ENCODE results near the gene SSR2.
A peak's percentile ranks its signal among the peaks of the same experiment; 100 is the strongest.
"Not testable (repeated sequence)": the region's sequence is repeated elsewhere in the genome, so short reads cannot be mapped to it uniquely, and the experiment has no call there.

Gene SSR2

GRCh38 chr1:156048663-156049258 is 28.0 kb upstream of the SSR2 start:
- no peak overlapping the region for H3K27ac ChIP-seq (ENCODE audit: low read depth, low read length)
- H3K9ac ChIP-seq (ENCODE audit: low read length in 5 of 5) = no peak overlapping the region
- no peaks in the 10 kb centered on the region for H3K27me3 ChIP-seq (ENCODE audit: control insufficient read depth in 5 of 5, insufficient read depth in 4 of 5, low read length in 5 of 5)
- H3K4me1 ChIP-seq (ENCODE audit: control insufficient read depth in 5 of 5, insufficient read depth in 5 of 5, low read length in 5 of 5) = peaks cover 0 to 18% (median 9%) of the 10 kb centered on the region in 5 donors
- no peaks in the 10 kb centered on the region for H3K9me3 ChIP-seq (ENCODE audit: control insufficient read depth in 5 of 5, low read length in 5 of 5)
- H3K4me3 ChIP-seq (ENCODE audit: low read depth in 1 of 5, low read length in 5 of 5) = no peak overlapping the region
- peaks cover 5 to 41% (median 26%) of the 10 kb centered on the region in 5 donors for H3K36me3 ChIP-seq (ENCODE audit: control insufficient read depth in 5 of 5, insufficient read depth in 5 of 5, low read length in 5 of 5)

GRCh38 chr1:156045076-156045475 is 24.3 kb upstream of the SSR2 start:
- no peaks in the 10 kb centered on the region for H3K27me3 ChIP-seq (ENCODE audit: control insufficient read depth in 5 of 5, insufficient read depth in 4 of 5, low read length in 5 of 5)

GRCh38 chr1:156042828-156043227 is 22.1 kb upstream of the SSR2 start:
- H3K9me3 ChIP-seq (ENCODE audit: control insufficient read depth in 5 of 5, low read length in 5 of 5) = no peaks in the 10 kb centered on the region
- peaks cover 6 to 53% (median 38%) of the 10 kb centered on the region in 5 donors for H3K36me3 ChIP-seq (ENCODE audit: control insufficient read depth in 5 of 5, insufficient read depth in 5 of 5, low read length in 5 of 5)
- H3K4me1 ChIP-seq (ENCODE audit: control insufficient read depth in 5 of 5, insufficient read depth in 5 of 5, low read length in 5 of 5) = no peaks in the 10 kb centered on the region
- H3K4me3 ChIP-seq (ENCODE audit: low read depth in 1 of 5, low read length in 5 of 5) = no peak overlapping the region
- H3K27me3 ChIP-seq (ENCODE audit: control insufficient read depth in 5 of 5, insufficient read depth in 4 of 5, low read length in 5 of 5) = no peaks in the 10 kb centered on the region
- no peak overlapping the region for H3K27ac ChIP-seq (ENCODE audit: low read depth, low read length)
- no peak overlapping the region for H3K9ac ChIP-seq (ENCODE audit: low read length in 5 of 5)

More at GRCh38 chr1:156045076-156045475, 24.3 kb upstream of the SSR2 start:
- H3K36me3 ChIP-seq (ENCODE audit: control insufficient read depth in 5 of 5, insufficient read depth in 5 of 5, low read length in 5 of 5) = peaks cover 8 to 60% (median 53%) of the 10 kb centered on the region in 5 donors
- no peaks in the 10 kb centered on the region for H3K9me3 ChIP-seq (ENCODE audit: control insufficient read depth in 5 of 5, low read length in 5 of 5)
- no peak overlapping the region for H3K9ac ChIP-seq (ENCODE audit: low read length in 5 of 5)
- no peak overlapping the region for H3K4me3 ChIP-seq (ENCODE audit: low read depth in 1 of 5, low read length in 5 of 5)
- peaks cover 0 to 8% (median 0%) of the 10 kb centered on the region in 5 donors for H3K4me1 ChIP-seq (ENCODE audit: control insufficient read depth in 5 of 5, insufficient read depth in 5 of 5, low read length in 5 of 5)
- H3K27ac ChIP-seq (ENCODE audit: low read depth, low read length) = no peak overlapping the region

GRCh38 chr1:156034991-156035390 is 14.2 kb upstream of the SSR2 start:
- H3K4me3 ChIP-seq (ENCODE audit: low read depth in 1 of 5, low read length in 5 of 5); H3K9me3 ChIP-seq (ENCODE audit: control insufficient read depth in 5 of 5, low read length in 5 of 5); H3K27me3 ChIP-seq (ENCODE audit: control insufficient read depth in 5 of 5, insufficient read depth in 4 of 5, low read length in 5 of 5); H3K9ac ChIP-seq (ENCODE audit: low read length in 5 of 5); H3K4me1 ChIP-seq (ENCODE audit: control insufficient read depth in 5 of 5, insufficient read depth in 5 of 5, low read length in 5 of 5); H3K27ac ChIP-seq (ENCODE audit: low read depth, low read length): not testable (repeated sequence)
- H3K36me3 ChIP-seq (ENCODE audit: control insufficient read depth in 5 of 5, insufficient read depth in 5 of 5, low read length in 5 of 5) = peaks cover 3 to 30% (median 8%) of the 10 kb centered on the region in 5 donors

GRCh38 chr1:156033011-156033410 is 12.3 kb upstream of the SSR2 start:
- H3K36me3 ChIP-seq (ENCODE audit: control insufficient read depth in 5 of 5, insufficient read depth in 5 of 5, low read length in 5 of 5) = peaks cover 3 to 19% (median 8%) of the 10 kb centered on the region in 5 donors
- no peak overlapping the region for H3K27ac ChIP-seq (ENCODE audit: low read depth, low read length)
- H3K27me3 ChIP-seq (ENCODE audit: control insufficient read depth in 5 of 5, insufficient read depth in 4 of 5, low read length in 5 of 5) = no peaks in the 10 kb centered on the region
- H3K4me3 ChIP-seq (ENCODE audit: low read depth in 1 of 5, low read length in 5 of 5) = no peak overlapping the region
- no peaks in the 10 kb centered on the region for H3K9me3 ChIP-seq (ENCODE audit: control insufficient read depth in 5 of 5, low read length in 5 of 5)
- no peaks in the 10 kb centered on the region for H3K4me1 ChIP-seq (ENCODE audit: control insufficient read depth in 5 of 5, insufficient read depth in 5 of 5, low read length in 5 of 5)
- peak overlapping the region in 1 of 5 donors; percentile 30 for H3K9ac ChIP-seq (ENCODE audit: low read length in 5 of 5)

GRCh38 chr1:156026588-156026987 is 5.8 kb upstream of the SSR2 start:
- H3K27me3 ChIP-seq (ENCODE audit: control insufficient read depth in 5 of 5, insufficient read depth in 4 of 5, low read length in 5 of 5) = no peaks in the 10 kb centered on the region
- H3K4me1 ChIP-seq (ENCODE audit: control insufficient read depth in 5 of 5, insufficient read depth in 5 of 5, low read length in 5 of 5) = peaks cover 0 to 2% (median 0%) of the 10 kb centered on the region in 5 donors
- H3K27ac ChIP-seq (ENCODE audit: low read depth, low read length) = no peak overlapping the region
- H3K9ac ChIP-seq (ENCODE audit: low read length in 5 of 5) = no peak overlapping the region
- no peaks in the 10 kb centered on the region for H3K36me3 ChIP-seq (ENCODE audit: control insufficient read depth in 5 of 5, insufficient read depth in 5 of 5, low read length in 5 of 5)
- H3K4me3 ChIP-seq (ENCODE audit: low read depth in 1 of 5, low read length in 5 of 5) = no peak overlapping the region
- no peaks in the 10 kb centered on the region for H3K9me3 ChIP-seq (ENCODE audit: control insufficient read depth in 5 of 5, low read length in 5 of 5)

GRCh38 chr1:156025876-156026275 is 5.1 kb upstream of the SSR2 start:
- no peaks in the 10 kb centered on the region for H3K36me3 ChIP-seq (ENCODE audit: control insufficient read depth in 5 of 5, insufficient read depth in 5 of 5, low read length in 5 of 5)
- H3K4me1 ChIP-seq (ENCODE audit: control insufficient read depth in 5 of 5, insufficient read depth in 5 of 5, low read length in 5 of 5) = peaks cover 2 to 3% (median 3%) of the 10 kb centered on the region in 5 donors
- H3K9me3 ChIP-seq (ENCODE audit: control insufficient read depth in 5 of 5, low read length in 5 of 5) = no peaks in the 10 kb centered on the region
- no peak overlapping the region for H3K27ac ChIP-seq (ENCODE audit: low read depth, low read length)
- H3K4me3 ChIP-seq (ENCODE audit: low read depth in 1 of 5, low read length in 5 of 5) = no peak overlapping the region
- H3K9ac ChIP-seq (ENCODE audit: low read length in 5 of 5) = no peak overlapping the region
- no peaks in the 10 kb centered on the region for H3K27me3 ChIP-seq (ENCODE audit: control insufficient read depth in 5 of 5, insufficient read depth in 4 of 5, low read length in 5 of 5)

- Histone ChIP-seq H3K36me3 (ENCODE audit: control insufficient read depth in 5 of 5, insufficient read depth in 5 of 5, low read length in 5 of 5) (no peaks in the 10 kb centered on the region), H3K27me3 (ENCODE audit: control insufficient read depth in 5 of 5, insufficient read depth in 4 of 5, low read length in 5 of 5) (no peaks in the 10 kb centered on the region), H3K27ac (ENCODE audit: low read depth, low read length) (no peak overlapping the region), H3K4me3 (ENCODE audit: low read depth in 1 of 5, low read length in 5 of 5) (no peak overlapping the region), H3K9ac (ENCODE audit: low read length in 5 of 5) (no peak overlapping the region), H3K9me3 (ENCODE audit: control insufficient read depth in 5 of 5, low read length in 5 of 5) (no peaks in the 10 kb centered on the region), H3K4me1 (ENCODE audit: control insufficient read depth in 5 of 5, insufficient read depth in 5 of 5, low read length in 5 of 5) (peaks cover 5 to 12% (median 10%) of the 10 kb centered on the region in 5 donors)
These were observed 4.0 kb upstream of the SSR2 start for GRCh38 chr1:156024801-156025200.

GRCh38 chr1:156021954-156022353 is 1.2 kb upstream of the SSR2 start:
- H3K36me3 ChIP-seq (ENCODE audit: control insufficient read depth in 5 of 5, insufficient read depth in 5 of 5, low read length in 5 of 5) = peaks cover 0 to 14% (median 5%) of the 10 kb centered on the region in 5 donors
- H3K27ac ChIP-seq (ENCODE audit: low read depth, low read length) = no peak overlapping the region
- H3K4me1 ChIP-seq (ENCODE audit: control insufficient read depth in 5 of 5, insufficient read depth in 5 of 5, low read length in 5 of 5) = peaks cover 7 to 16% (median 14%) of the 10 kb centered on the region in 5 donors
- H3K9ac ChIP-seq (ENCODE audit: low read length in 5 of 5) = no peak overlapping the region
- H3K9me3 ChIP-seq (ENCODE audit: control insufficient read depth in 5 of 5, low read length in 5 of 5) = no peaks in the 10 kb centered on the region
- no peak overlapping the region for H3K4me3 ChIP-seq (ENCODE audit: low read depth in 1 of 5, low read length in 5 of 5)
- H3K27me3 ChIP-seq (ENCODE audit: control insufficient read depth in 5 of 5, insufficient read depth in 4 of 5, low read length in 5 of 5) = no peaks in the 10 kb centered on the region

GRCh38 chr1:156021093-156021428 is 310 bp upstream of the SSR2 start:
- peak overlapping the region in 4 of 5 donors; percentile 52 to 86 (median 66) for H3K9ac ChIP-seq (ENCODE audit: low read length in 5 of 5)
- H3K27ac ChIP-seq (ENCODE audit: low read depth, low read length) = no peak overlapping the region
- H3K36me3 ChIP-seq (ENCODE audit: control insufficient read depth in 5 of 5, insufficient read depth in 5 of 5, low read length in 5 of 5) = peaks cover 0 to 20% (median 10%) of the 10 kb centered on the region in 5 donors
- no peaks in the 10 kb centered on the region for H3K9me3 ChIP-seq (ENCODE audit: control insufficient read depth in 5 of 5, low read length in 5 of 5)
- peaks cover 6 to 16% (median 14%) of the 10 kb centered on the region in 5 donors for H3K4me1 ChIP-seq (ENCODE audit: control insufficient read depth in 5 of 5, insufficient read depth in 5 of 5, low read length in 5 of 5)
- peak overlapping the region; percentile 78 to 88 (median 81) for H3K4me3 ChIP-seq (ENCODE audit: low read depth in 1 of 5, low read length in 5 of 5)
- no peaks in the 10 kb centered on the region for H3K27me3 ChIP-seq (ENCODE audit: control insufficient read depth in 5 of 5, insufficient read depth in 4 of 5, low read length in 5 of 5)

Measured in subcutaneous abdominal adipose tissue (tissue), 5 donors.